ENCODE measurements around the gene BCL11B. TPM values are rescaled to one million over a fixed set of nuclear protein-coding genes. Genes with fewer than 3 reads are reported as not detected.

The BCL11B gene
- 1.4 TPM for polyA plus RNA-seq (ENCODE audit: insufficient read length)

DNA sequence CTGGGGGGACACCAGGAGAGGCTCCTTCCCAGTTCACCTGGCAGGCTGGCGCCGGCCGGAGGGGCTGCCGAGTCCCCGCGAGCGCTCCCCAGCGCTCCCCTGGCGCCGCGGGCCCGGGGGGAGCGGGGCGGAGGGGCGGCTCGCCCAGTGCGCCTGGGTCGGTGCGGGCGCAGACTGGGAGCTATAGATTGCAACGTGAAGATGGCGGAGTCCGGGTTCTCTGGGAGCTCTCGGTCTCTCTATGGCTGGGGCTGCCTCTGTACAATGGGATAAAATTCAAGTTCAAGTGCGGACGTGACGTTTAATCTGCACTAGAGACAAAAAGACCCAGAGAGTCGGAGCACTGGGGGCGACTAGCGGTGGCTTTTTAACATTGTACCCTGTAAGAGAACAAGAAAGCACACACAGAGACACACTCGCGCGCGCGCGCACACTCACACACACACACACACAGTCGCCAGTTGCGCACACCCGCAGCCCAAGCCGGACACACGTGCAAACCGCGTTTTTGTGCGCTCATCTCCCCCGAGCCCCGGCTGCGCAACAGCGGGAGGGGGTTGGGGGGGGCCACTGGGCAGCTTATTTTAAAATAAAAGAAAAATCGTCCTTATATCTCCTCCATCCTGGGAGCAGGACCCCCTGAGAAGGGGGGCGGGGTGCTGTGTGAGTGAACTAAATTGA is at the start of gene BCL11B:
BCL11B (minus strand) TSS at position 247 of the 681 bp plus-strand sequence. CDS start 979 bp downstream, outside the sequence.
- DNase-seq = peak; percentile 82

- DNase-seq = no peak
Observed at GRCh38 chr14:99321236-99321925, 49.4 kb upstream of the BCL11B start.

DNA sequence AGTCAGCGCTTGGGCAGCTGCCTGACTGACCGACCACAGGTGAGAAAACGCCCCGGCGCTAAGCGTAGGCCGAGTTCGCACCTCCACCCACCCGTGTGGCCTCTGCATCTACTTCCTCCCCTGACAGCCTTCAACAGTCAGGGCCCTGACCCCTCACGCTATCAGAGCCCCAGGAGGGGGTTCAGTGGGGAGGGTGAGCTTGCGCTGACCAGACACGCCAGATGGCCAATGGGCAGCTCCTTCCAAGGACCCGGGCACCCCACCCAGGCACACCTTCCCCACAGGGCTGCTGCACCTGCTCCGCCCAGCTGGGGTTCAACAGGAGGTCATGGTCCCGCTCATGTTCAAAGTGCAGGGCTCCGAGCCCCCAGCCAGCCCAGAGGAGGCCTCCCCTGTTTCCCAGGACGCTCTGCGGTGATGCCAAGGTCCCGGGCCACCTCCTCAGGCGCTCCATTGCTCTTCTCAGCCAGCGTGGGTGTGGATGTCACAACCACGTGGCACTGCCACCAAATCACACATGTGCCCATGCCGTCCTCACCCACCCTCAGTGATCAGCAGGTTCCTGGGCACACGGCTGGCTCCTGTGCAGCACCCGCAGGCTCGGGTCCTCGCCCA is 48.7 kb upstream of the BCL11B start:
- no peak for DNase-seq

GRCh38 chr14:99320105-99320572 is 48.1 kb upstream of the BCL11B start:
- DNase-seq = no peak

DNA sequence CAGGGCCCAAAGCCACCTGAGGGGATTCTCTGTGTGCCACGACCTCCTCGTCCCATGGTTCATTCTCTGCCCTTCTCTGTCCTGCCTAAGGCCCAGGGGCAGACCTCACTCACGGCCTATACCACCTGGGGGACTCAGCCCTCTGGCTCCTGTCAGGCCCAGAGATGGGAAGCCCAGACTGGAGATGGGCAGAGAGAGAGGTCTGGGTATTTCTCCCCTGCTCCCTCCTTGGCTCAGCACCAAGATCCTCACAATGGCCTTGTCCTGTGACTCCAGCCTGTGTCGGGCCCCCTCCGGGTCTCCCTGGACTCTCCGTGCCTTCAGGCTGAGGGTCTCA is 46.9 kb upstream of the BCL11B start:
- DNase-seq = no peak

DNA sequence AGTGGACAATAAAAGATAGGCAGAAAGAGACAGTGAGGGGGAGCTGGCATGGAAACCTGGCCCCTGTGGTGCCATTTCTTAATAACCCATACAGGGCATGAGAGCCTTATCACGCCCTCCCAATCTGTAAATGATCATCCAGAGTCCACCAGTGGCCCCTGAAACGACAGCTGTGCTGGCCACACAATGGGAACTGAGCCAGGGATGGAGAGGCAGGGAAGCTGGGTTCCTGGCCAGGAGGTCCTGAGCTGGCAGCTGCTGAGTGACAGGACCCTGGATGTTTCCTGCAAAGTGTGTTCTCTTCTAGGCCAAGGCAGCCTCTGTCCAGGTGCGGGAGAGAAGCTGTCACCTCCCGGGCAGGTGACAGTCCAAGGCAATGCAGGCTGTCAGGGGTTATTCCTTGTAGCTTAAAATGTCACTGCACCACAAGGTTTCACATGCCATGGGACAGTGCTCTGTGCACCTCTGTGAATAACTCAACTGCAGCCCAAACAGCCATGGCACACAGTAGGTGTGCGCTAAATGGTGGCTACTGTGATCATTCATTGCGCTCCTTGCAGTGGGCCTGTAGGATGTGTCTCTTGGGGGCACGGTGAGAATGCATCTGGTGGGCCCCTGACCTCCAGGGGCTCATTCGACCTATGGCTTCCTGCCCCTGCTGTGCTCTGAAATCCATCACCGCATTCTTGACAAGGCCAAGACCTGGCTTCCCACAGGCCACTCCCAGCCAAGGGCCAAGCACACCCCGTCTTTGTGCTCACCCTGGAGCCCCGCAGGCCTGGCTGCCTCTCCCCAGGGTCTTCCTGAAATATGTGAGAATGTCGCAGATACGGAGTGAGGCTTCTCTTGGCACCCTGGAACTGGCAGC is 46.3 kb upstream of the BCL11B start:
- DNase-seq = no peak

DNA sequence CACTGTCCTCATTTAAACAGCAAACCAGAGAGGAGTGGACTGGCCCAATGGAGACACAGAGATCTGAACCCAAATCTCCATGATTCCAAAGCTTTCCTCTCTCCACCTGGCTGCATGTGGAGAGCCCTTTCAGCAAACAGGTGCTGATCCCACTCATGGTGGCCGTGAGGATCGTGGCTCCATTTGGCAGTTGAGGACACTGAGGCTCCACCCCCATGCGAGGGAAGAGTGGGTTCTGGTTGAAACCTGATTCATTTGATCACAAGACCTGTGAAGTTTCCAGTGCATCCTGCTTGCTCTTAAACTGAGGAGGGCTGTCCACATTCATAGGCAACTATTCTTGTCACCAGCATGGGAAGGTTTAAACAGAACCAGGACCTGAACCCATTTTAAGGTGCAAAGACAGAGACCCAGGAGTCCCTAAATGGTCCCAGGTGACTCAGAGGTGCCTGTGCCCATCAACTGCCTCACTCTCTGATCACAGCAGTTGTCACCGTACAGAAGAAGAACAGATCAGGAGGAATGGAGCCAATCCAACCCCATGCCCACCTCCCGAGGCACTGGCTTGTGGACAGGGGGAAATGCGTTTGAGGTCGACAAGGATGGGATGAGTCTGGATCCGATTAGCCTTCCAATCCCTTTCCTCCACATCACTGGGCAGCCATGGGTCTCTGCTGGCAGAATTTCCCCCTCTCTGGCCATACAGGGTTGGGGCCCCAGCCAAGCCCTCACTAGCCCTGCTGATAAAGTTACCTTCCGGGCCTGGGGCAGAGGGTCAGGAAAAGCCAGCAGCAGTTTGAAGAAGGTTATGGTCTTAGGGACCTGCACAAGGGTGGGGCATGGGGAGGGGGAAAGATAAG is 45.5 kb upstream of the BCL11B start:
- no peak for DNase-seq

GRCh38 chr14:99316281-99317163 is 44.5 kb upstream of the BCL11B start:
- no peak for DNase-seq

GRCh38 chr14:99315197-99315596 is 43.2 kb upstream of the BCL11B start:
- no peak for DNase-seq

DNA sequence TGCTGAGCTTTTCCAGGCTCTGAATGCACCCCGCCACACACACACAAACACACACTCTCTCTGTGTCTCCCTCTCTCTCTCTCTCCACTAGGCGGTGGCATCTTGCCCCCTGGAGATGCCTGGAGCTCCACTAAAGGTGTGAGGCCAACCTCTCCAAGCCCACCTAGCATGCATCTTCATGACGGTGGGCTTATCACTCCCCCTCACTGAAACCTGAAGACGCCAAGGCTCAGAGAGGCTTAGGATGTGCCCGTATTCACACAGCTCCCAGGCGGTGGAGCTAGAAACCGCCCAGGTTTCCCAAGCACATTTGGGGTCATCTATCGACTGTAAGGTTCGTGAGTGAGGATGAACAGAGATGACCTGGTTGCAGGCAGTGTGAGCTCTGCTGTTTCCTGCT is 42.6 kb upstream of the BCL11B start:
- no peak for DNase-seq

GRCh38 chr14:99313234-99313633 is 41.2 kb upstream of the BCL11B start:
- no peak for DNase-seq

- DNase-seq = no peak
Observed at GRCh38 chr14:99312106-99312505, 40.1 kb upstream of the BCL11B start.

- no peak for DNase-seq
Observed at GRCh38 chr14:99309220-99309766, 37.3 kb upstream of the BCL11B start.

- DNase-seq = no peak
Observed at GRCh38 chr14:99304208-99304607, 32.2 kb upstream of the BCL11B start.

GRCh38 chr14:99300190-99300589 is 28.2 kb upstream of the BCL11B start:
- no peak for DNase-seq

- DNase-seq = no peak
Observed at GRCh38 chr14:99296517-99296916, 24.5 kb upstream of the BCL11B start.

GRCh38 chr14:99289394-99290189 is 17.6 kb upstream of the BCL11B start:
- no peak for DNase-seq

DNA sequence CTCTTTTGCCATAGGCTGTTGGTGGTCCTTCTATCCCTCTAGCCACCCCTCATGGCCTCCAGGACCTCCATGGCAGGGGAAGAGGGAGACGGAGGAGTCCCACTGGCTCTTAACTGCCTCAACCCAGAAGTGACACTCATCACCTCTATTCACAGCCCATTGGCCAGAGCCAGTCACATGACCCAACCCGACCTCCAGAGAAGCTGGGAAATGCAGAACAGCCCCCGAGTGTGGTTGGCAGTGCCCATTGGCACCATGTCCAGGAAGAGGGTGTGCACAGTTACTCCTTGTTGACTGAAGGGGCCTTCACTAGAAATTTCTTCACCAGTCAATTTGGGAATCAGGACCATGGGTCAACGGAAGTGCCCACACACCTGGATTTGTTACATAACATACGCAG is 17.0 kb upstream of the BCL11B start:
- no peak for DNase-seq

- no peak for DNase-seq
Observed at GRCh38 chr14:99287269-99287942, 15.4 kb upstream of the BCL11B start.

Measured in hindlimb muscle (tissue), 1 donor.